NCI-H510A (cell line): Measurements from ENCODE around the gene ZNF350.
"Not testable (repeated sequence)": the region's sequence is repeated elsewhere in the genome, so short reads cannot be mapped to it uniquely, and the experiment has no call there.

Source experiments
- DNase-seq: peaks from one replicate; lab custom pipeline; 2025; lab: John Stamatoyannopoulos, UW

ZNF350 gene

GRCh38 chr19:51986309-51987291 is at the start of gene ZNF350:
Gene ZNF350 (minus strand): TSS chr19:51986840. CDS start chr19:51974360, 12,480 bp downstream.
- peak; percentile 92 for DNase-seq

- DNase-seq, result no peak
Observed at GRCh38 chr19:52034051-52034728, 47.5 kb upstream of the ZNF350 start.

GRCh38 chr19:52028780-52029123 is 42.1 kb upstream of the ZNF350 start:
- DNase-seq, result no peak

- DNase-seq, result peak; percentile 83
Observed at GRCh38 chr19:52028027-52028779, 41.6 kb upstream of the ZNF350 start, which contains the start of gene ZNF614. Gene ZNF614 (minus strand): TSS chr19:52028379. CDS start chr19:52025745, 2,634 bp downstream.

GRCh38 chr19:52026255-52026990 is 39.8 kb upstream of the ZNF350 start:
- DNase-seq, result not testable (repeated sequence)

- DNase-seq, result not testable (repeated sequence)
Observed at GRCh38 chr19:52024478-52024877, 37.8 kb upstream of the ZNF350 start.

GRCh38 chr19:52022193-52022592 is 35.6 kb upstream of the ZNF350 start:
- DNase-seq, result no peak

GRCh38 chr19:52020506-52020905 is 33.9 kb upstream of the ZNF350 start:
- no peak for DNase-seq

GRCh38 chr19:52010674-52011073 is 24.0 kb upstream of the ZNF350 start:
- no peak for DNase-seq

GRCh38 chr19:52007806-52008557 is 21.3 kb upstream of the ZNF350 start, which contains the start of gene ZNF615:
Gene ZNF615 (minus strand): TSS chr19:52008211. CDS start chr19:52003711, 4,500 bp downstream.
- peak; percentile 81 for DNase-seq

GRCh38 chr19:52007451-52007805 is 20.8 kb upstream of the ZNF350 start:
- DNase-seq, result peak; percentile 14

- no peak for DNase-seq
Observed at GRCh38 chr19:51994048-51994644, 7.5 kb upstream of the ZNF350 start.

GRCh38 chr19:51993422-51993821 is 6.8 kb upstream of the ZNF350 start:
- no peak for DNase-seq

- no peak for DNase-seq
Observed at GRCh38 chr19:51983361-51983760, 3.3 kb downstream of the ZNF350 start.

GRCh38 chr19:51980926-51981325 is 5.7 kb downstream of the ZNF350 start:
- DNase-seq, result not testable (repeated sequence)

- no peak for DNase-seq
Observed at GRCh38 chr19:51980116-51980736, 6.4 kb downstream of the ZNF350 start.

GRCh38 chr19:51978882-51979281 is 7.8 kb downstream of the ZNF350 start:
- DNase-seq, result no peak

GRCh38 chr19:51977346-51977745 is 9.3 kb downstream of the ZNF350 start:
- DNase-seq, result no peak

- no peak for DNase-seq
Observed at GRCh38 chr19:51976852-51977251, 9.8 kb downstream of the ZNF350 start.

GRCh38 chr19:51975787-51976186 is 10.9 kb downstream of the ZNF350 start:
- not testable (repeated sequence) for DNase-seq
